HL-60 (cell line): ENCODE results near the gene SMIM36.

Source experiments
- POLR2AphosphoS5 ChIP-seq: IDR thresholded peaks from 2 replicates; pipeline ENCODE4 v1.6.1; 2012; ENCODE audit warnings: low read depth
- TF ChIP-seq, protein P1 (sequence below): IDR thresholded peaks from one replicate; pipeline ENCODE4 v1.5.1; 2011; ENCODE audit warnings: low read length, control low read depth, inconsistent platforms; ENCODE audit not compliant: insufficient read depth

GRCh38 chr17:55450232-55450825 is 60.9 kb downstream of the SMIM36 start:
- no peak for TF ChIP-seq POLR2AphosphoS5
- TF ChIP-seq, protein P1, sequence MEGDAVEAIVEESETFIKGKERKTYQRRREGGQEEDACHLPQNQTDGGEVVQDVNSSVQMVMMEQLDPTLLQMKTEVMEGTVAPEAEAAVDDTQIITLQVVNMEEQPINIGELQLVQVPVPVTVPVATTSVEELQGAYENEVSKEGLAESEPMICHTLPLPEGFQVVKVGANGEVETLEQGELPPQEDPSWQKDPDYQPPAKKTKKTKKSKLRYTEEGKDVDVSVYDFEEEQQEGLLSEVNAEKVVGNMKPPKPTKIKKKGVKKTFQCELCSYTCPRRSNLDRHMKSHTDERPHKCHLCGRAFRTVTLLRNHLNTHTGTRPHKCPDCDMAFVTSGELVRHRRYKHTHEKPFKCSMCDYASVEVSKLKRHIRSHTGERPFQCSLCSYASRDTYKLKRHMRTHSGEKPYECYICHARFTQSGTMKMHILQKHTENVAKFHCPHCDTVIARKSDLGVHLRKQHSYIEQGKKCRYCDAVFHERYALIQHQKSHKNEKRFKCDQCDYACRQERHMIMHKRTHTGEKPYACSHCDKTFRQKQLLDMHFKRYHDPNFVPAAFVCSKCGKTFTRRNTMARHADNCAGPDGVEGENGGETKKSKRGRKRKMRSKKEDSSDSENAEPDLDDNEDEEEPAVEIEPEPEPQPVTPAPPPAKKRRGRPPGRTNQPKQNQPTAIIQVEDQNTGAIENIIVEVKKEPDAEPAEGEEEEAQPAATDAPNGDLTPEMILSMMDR, result no peak
